ENCODE results near the gene RELT.
A peak's percentile ranks its signal among the peaks of the same experiment; 100 is the strongest.

RELT gene

GRCh38 chr11:73379189-73379880, 3.1 kb downstream of the RELT start:
- no peak for DNase-seq

GRCh38 chr11:73380331-73380730, 4.1 kb downstream of the RELT start:
- DNase-seq: no peak

GRCh38 chr11:73380897-73381410, 4.8 kb downstream of the RELT start:
- no peak for DNase-seq

GRCh38 chr11:73381589-73381988, 5.4 kb downstream of the RELT start:
- no peak for DNase-seq

GRCh38 chr11:73382183-73382582, 6.0 kb downstream of the RELT start:
- no peak for DNase-seq

GRCh38 chr11:73382747-73383146, 6.5 kb downstream of the RELT start:
- DNase-seq: no peak

- no peak for DNase-seq
Measured at GRCh38 chr11:73383249-73384124, 7.3 kb downstream of the RELT start.

GRCh38 chr11:73384125-73384441, 7.9 kb downstream of the RELT start:
- no peak for DNase-seq

- no peak for DNase-seq
Measured at GRCh38 chr11:73384531-73384871, 8.3 kb downstream of the RELT start.

- no peak for DNase-seq
Measured at GRCh38 chr11:73384872-73385689, 8.9 kb downstream of the RELT start.

GRCh38 chr11:73386016-73386415, 9.8 kb downstream of the RELT start:
- no peak for DNase-seq

GRCh38 chr11:73386546-73386945, 10.3 kb downstream of the RELT start:
- no peak for DNase-seq

- DNase-seq: peak; percentile 61
Measured at GRCh38 chr11:73387594-73388264, 11.5 kb downstream of the RELT start.

GRCh38 chr11:73388265-73389133, 12.3 kb downstream of the RELT start:
- no peak for DNase-seq

- DNase-seq: no peak
Measured at GRCh38 chr11:73389134-73389525, 12.9 kb downstream of the RELT start.

GRCh38 chr11:73389916-73390315, 13.7 kb downstream of the RELT start:
- DNase-seq: no peak

GRCh38 chr11:73390601-73391565, 14.7 kb downstream of the RELT start:
- no peak for DNase-seq

- no peak for DNase-seq
Measured at GRCh38 chr11:73391665-73392064, 15.5 kb downstream of the RELT start.

GRCh38 chr11:73392108-73393010, 16.2 kb downstream of the RELT start:
- no peak for DNase-seq

GRCh38 chr11:73393011-73393380, 16.8 kb downstream of the RELT start:
- DNase-seq: no peak
